ENCODE measurements around the gene CYRIA. TPM values are rescaled to one million over a fixed set of nuclear protein-coding genes. Genes with fewer than 3 reads are reported as not detected.

The CYRIA gene
- 0.81 and 1.0 TPM in 2 replicates for total RNA-seq (ENCODE audit: low replicate concordance)

DNA sequence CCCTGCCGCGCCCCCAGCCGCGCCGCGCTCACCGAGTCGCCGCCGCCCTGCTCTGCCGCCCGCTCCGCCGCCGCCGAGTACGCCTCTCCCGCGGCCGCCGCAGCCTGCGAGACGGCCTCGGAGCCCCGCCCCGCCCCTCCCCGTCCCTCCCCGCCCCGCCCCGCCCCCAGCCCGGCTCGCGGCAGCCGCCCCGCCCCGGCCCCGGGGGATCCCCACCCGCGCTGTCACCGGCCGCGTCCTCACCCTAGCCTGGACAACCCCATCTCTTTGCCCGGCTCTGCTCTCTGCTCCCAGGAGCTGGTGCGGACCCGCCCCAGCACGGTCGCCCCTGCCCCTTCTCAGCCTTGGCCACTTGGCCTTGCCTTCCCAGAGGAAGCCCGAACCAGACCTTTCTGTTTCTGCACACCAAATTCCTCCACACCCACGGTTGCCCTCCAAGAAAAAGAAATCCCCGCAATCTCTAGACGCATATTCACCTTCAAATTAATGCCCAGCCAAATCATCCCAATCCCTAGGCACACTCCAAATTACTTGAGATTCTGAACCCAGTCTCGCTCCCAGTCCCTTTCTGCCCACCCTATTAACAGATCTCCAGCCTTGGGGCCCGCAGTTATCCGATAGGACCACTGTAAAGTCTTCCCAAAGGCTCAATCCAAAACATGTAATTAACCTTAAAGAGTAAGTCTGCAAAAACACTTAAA lies at the start of gene CYRIA:
Gene CYRIA (minus strand): TSS at position 87 of the 701 bp plus-strand sequence. CDS start 77,715 bp downstream, outside the sequence.
- no peaks in the 10 kb centered on the region for H3K36me3 ChIP-seq
- Mint-ChIP-seq H3K4me1 (peaks cover 46% of the 10 kb centered on the region), H3K27ac (peak within 1 kb of the TSS; percentile 8), H3K4me3 (peak within 1 kb of the TSS; percentile 90), H3K36me3 (no peaks in the 10 kb centered on the region), H3K27me3 (ENCODE audit: insufficient read depth, low read depth) (peaks cover 18% of the 10 kb centered on the region), H3K9me3 (no peaks in the 10 kb centered on the region)
- peaks cover 54% of the 10 kb centered on the region for H3K27me3 ChIP-seq
- no peaks in the 10 kb centered on the region for H3K79me2 ChIP-seq (ENCODE audit: low read depth)
- H3K4me3 ChIP-seq = peak within 1 kb of the TSS; percentile 59
- H3K9ac ChIP-seq = no peak within 1 kb of the TSS
- H3K9me3 ChIP-seq (ENCODE audit: low read depth) = no peaks in the 10 kb centered on the region
- H3F3A ChIP-seq (ENCODE audit: low read depth) = peaks cover 5% of the 10 kb centered on the region
- H3K4me2 ChIP-seq = peak within 1 kb of the TSS; percentile 95
- TF ChIP-seq, protein P1, sequence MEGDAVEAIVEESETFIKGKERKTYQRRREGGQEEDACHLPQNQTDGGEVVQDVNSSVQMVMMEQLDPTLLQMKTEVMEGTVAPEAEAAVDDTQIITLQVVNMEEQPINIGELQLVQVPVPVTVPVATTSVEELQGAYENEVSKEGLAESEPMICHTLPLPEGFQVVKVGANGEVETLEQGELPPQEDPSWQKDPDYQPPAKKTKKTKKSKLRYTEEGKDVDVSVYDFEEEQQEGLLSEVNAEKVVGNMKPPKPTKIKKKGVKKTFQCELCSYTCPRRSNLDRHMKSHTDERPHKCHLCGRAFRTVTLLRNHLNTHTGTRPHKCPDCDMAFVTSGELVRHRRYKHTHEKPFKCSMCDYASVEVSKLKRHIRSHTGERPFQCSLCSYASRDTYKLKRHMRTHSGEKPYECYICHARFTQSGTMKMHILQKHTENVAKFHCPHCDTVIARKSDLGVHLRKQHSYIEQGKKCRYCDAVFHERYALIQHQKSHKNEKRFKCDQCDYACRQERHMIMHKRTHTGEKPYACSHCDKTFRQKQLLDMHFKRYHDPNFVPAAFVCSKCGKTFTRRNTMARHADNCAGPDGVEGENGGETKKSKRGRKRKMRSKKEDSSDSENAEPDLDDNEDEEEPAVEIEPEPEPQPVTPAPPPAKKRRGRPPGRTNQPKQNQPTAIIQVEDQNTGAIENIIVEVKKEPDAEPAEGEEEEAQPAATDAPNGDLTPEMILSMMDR (IDR thresholded peaks at IDR 0.05) = no peak
- TF ChIP-seq EZH2 (IDR thresholded peaks at IDR 0.05) = peak; percentile 60
- TF ChIP-seq EZH2phosphoT487 (IDR thresholded peaks at IDR 0.05) = peak; percentile 40
- H4K20me1 ChIP-seq (ENCODE audit: low read depth) = peaks cover 9% of the 10 kb centered on the region
- H3K27ac ChIP-seq = no peak within 1 kb of the TSS
- peak; percentile 87 for DNase-seq (ENCODE audit: low spot score)
- H3K4me1 ChIP-seq = peaks cover 4% of the 10 kb centered on the region
- H2AFZ ChIP-seq (replicated peaks) = peak within 1 kb of the TSS; percentile 65

GRCh38 chr2:16713011-16713423 lies 47.4 kb upstream of the CYRIA start:
- H3K9ac ChIP-seq = no peak overlapping the region
- no peak for DNase-seq (ENCODE audit: low spot score)
- peaks cover 5% of the 10 kb centered on the region for H3K27me3 Mint-ChIP-seq (ENCODE audit: insufficient read depth, low read depth)
- no peak overlapping the region for H3K27ac ChIP-seq
- H3K36me3 ChIP-seq = no peaks in the 10 kb centered on the region
- no peaks in the 10 kb centered on the region for H3K4me1 Mint-ChIP-seq
- H3K36me3 Mint-ChIP-seq = no peaks in the 10 kb centered on the region
- H3F3A ChIP-seq (ENCODE audit: low read depth) = no peaks in the 10 kb centered on the region
- H4K20me1 ChIP-seq (ENCODE audit: low read depth) = no peaks in the 10 kb centered on the region
- H3K27ac Mint-ChIP-seq = no peak overlapping the region
- no peak overlapping the region for H3K4me3 ChIP-seq
- no peak overlapping the region for H2AFZ ChIP-seq (replicated peaks)
- H3K4me2 ChIP-seq = no peak overlapping the region
- no peak overlapping the region for H3K4me3 Mint-ChIP-seq
- no peaks in the 10 kb centered on the region for H3K79me2 ChIP-seq (ENCODE audit: low read depth)
- TF ChIP-seq, protein P1 (IDR thresholded peaks at IDR 0.05) = no peak
- TF ChIP-seq EZH2 (IDR thresholded peaks at IDR 0.05) = no peak
- no peak for TF ChIP-seq EZH2phosphoT487 (IDR thresholded peaks at IDR 0.05)
- H3K27me3 ChIP-seq = no peaks in the 10 kb centered on the region
- H3K9me3 ChIP-seq (ENCODE audit: low read depth) = no peaks in the 10 kb centered on the region
- H3K9me3 Mint-ChIP-seq = no peaks in the 10 kb centered on the region
- H3K4me1 ChIP-seq = no peaks in the 10 kb centered on the region

GRCh38 chr2:16709769-16710168 lies 44.1 kb upstream of the CYRIA start:
- Histone ChIP-seq H3K9ac (no peak overlapping the region), H3K27me3 (no peaks in the 10 kb centered on the region), H4K20me1 (ENCODE audit: low read depth) (no peaks in the 10 kb centered on the region), H3K4me1 (no peaks in the 10 kb centered on the region), H3K27ac (no peak overlapping the region), H2AFZ (replicated peaks) (no peak overlapping the region), H3F3A (ENCODE audit: low read depth) (no peaks in the 10 kb centered on the region), H3K4me3 (no peak overlapping the region), H3K36me3 (no peaks in the 10 kb centered on the region), H3K9me3 (ENCODE audit: low read depth) (no peaks in the 10 kb centered on the region), H3K79me2 (ENCODE audit: low read depth) (no peaks in the 10 kb centered on the region), H3K4me2 (no peak overlapping the region)
- no peak for DNase-seq (ENCODE audit: low spot score)
- no peaks in the 10 kb centered on the region for H3K36me3 Mint-ChIP-seq
- no peaks in the 10 kb centered on the region for H3K9me3 Mint-ChIP-seq
- no peak for TF ChIP-seq EZH2 (IDR thresholded peaks at IDR 0.05)
- TF ChIP-seq, protein P1 (IDR thresholded peaks at IDR 0.05) = no peak
- no peak for TF ChIP-seq EZH2phosphoT487 (IDR thresholded peaks at IDR 0.05)
- H3K27ac Mint-ChIP-seq = no peak overlapping the region
- no peak overlapping the region for H3K4me3 Mint-ChIP-seq
- no peaks in the 10 kb centered on the region for H3K27me3 Mint-ChIP-seq (ENCODE audit: insufficient read depth, low read depth)
- H3K4me1 Mint-ChIP-seq = peaks cover 2% of the 10 kb centered on the region

Data from neural progenitor cell (in vitro differentiated cells).